SK-N-SH treated with all-trans-retinoic acid at 6 μM for 48 hours (cell line): ENCODE measurements around the gene PEPD.
A peak's percentile ranks its signal among the peaks of the same experiment; 100 is the strongest.

Experiments
- ATAC-seq: fragments of 200-7000 bp; cut with Tn5 transposase; 3 replicates; pipeline ENCODE4 v1.9.1; 2020; ENCODE audit warnings: mild to moderate bottlenecking, moderate library complexity
- ARNTL ChIP-seq: fragments of 450-650 bp; formaldehyde crosslinking; IDR thresholded peaks from 2 replicates; pipeline ENCODE4 v1.5.0; 2020; ENCODE audit warnings: low read depth, mild to moderate bottlenecking, moderate library complexity, borderline replicate concordance
- CREB5 ChIP-seq: fragments of 250-450 bp; sonication (Bioruptor Pico); IDR thresholded peaks from 2 replicates; pipeline ENCODE4 v1.5.1; 2020; ENCODE audit warnings: low read depth, mild to moderate bottlenecking, moderate library complexity
- CSDC2 ChIP-seq: fragments of 250-450 bp; sonication (Bioruptor Pico); IDR thresholded peaks from 2 replicates; pipeline ENCODE4 v1.5.0; 2020; ENCODE audit warnings: mild to moderate bottlenecking, moderate library complexity
- CSRNP3 ChIP-seq: fragments of 250-450 bp; sonication (Bioruptor Pico); IDR thresholded peaks from 2 replicates; pipeline ENCODE4 v1.5.1; 2021; ENCODE audit warnings: mild to moderate bottlenecking, moderate library complexity
- ESRRG ChIP-seq: fragments of 250-450 bp; sonication (Bioruptor Pico); IDR thresholded peaks from 2 replicates; pipeline ENCODE4 v1.6.1; 2021; ENCODE audit warnings: mild to moderate bottlenecking
- ISL1 ChIP-seq: fragments of 250-450 bp; sonication (Bioruptor Pico); IDR thresholded peaks from 2 replicates; pipeline ENCODE4 v2.1.2; 2022; ENCODE audit warnings: mild to moderate bottlenecking, moderate library complexity
- OSR1 ChIP-seq: fragments of 250-450 bp; sonication (Bioruptor Pico); IDR thresholded peaks from 2 replicates; pipeline ENCODE4 v1.8.0; 2022; ENCODE audit warnings: moderate library complexity, mild to moderate bottlenecking, inconsistent platforms
- PATZ1 ChIP-seq: fragments of 250-450 bp; sonication (Bioruptor Pico); IDR thresholded peaks from 2 replicates; pipeline ENCODE4 v1.8.0; 2020; ENCODE audit warnings: mild to moderate bottlenecking, moderate library complexity, borderline replicate concordance
- POU6F1 ChIP-seq: fragments of 250-450 bp; sonication (Bioruptor Pico); IDR thresholded peaks from 2 replicates; pipeline ENCODE4 v1.8.0; 2021; ENCODE audit warnings: low read depth, mild to moderate bottlenecking, moderate library complexity, borderline replicate concordance
- PPARA ChIP-seq: fragments of 250-450 bp; sonication (Bioruptor Pico); IDR thresholded peaks from 2 replicates; pipeline ENCODE4 v1.5.0; 2020; ENCODE audit warnings: mild to moderate bottlenecking, borderline replicate concordance
- SNAI2 ChIP-seq: fragments of 250-450 bp; sonication (Bioruptor Pico); IDR thresholded peaks from 2 replicates; pipeline ENCODE4 v1.5.0; 2020; ENCODE audit warnings: mild to moderate bottlenecking, moderate library complexity
- TCF4 ChIP-seq: fragments of 250-450 bp; sonication (Bioruptor Pico); IDR thresholded peaks from 2 replicates; pipeline ENCODE4 v1.8.0; 2021; ENCODE audit warnings: mild to moderate bottlenecking, moderate library complexity, borderline replicate concordance
- TOX ChIP-seq: fragments of 250-450 bp; sonication (Bioruptor Pico); IDR thresholded peaks from 2 replicates; pipeline ENCODE4 v1.8.0; 2021; ENCODE audit warnings: mild to moderate bottlenecking, moderate library complexity, borderline replicate concordance
- TSHZ2 ChIP-seq: fragments of 250-450 bp; sonication (Bioruptor Pico); IDR thresholded peaks from 2 replicates; pipeline ENCODE4 v1.5.0; 2020; ENCODE audit warnings: mild to moderate bottlenecking, moderate library complexity
- ZFP3 ChIP-seq: fragments of 250-450 bp; sonication (Bioruptor Pico); IDR thresholded peaks from 2 replicates; pipeline ENCODE4 v1.5.0; 2020; ENCODE audit warnings: mild to moderate bottlenecking, moderate library complexity
- ZFP30 ChIP-seq: fragments of 450-650 bp; formaldehyde crosslinking; IDR thresholded peaks from 2 replicates; pipeline ENCODE4 v1.5.0; 2022; ENCODE audit warnings: mild to moderate bottlenecking, moderate library complexity
- ZNF565 ChIP-seq: fragments of 450-650 bp; formaldehyde crosslinking; conservative IDR thresholded peaks from 2 replicates; pipeline ENCODE4 v1.5.0; 2020; ENCODE audit warnings: low read depth, mild to moderate bottlenecking, moderate library complexity
- ZNF70 ChIP-seq: fragments of 450-650 bp; formaldehyde crosslinking; IDR thresholded peaks from 2 replicates; pipeline ENCODE4 v1.5.0; 2020; ENCODE audit warnings: mild to moderate bottlenecking, moderate library complexity
- ZNF8 ChIP-seq: fragments of 450-650 bp; formaldehyde crosslinking; IDR thresholded peaks from 2 replicates; pipeline ENCODE4 v1.5.0; 2020; ENCODE audit warnings: mild to moderate bottlenecking, moderate library complexity

PEPD gene

GRCh38 chr19:33350538-33351309 lies 170.9 kb downstream of the PEPD start:
- ATAC-seq: no peak
- TF ChIP-seq PPARA (CRISPR knock-in tag) (no peak), CREB5 (CRISPR knock-in tag) (no peak), CSRNP3 (no peak), OSR1 (no peak), TOX (CRISPR knock-in tag) (no peak), ZFP3 (CRISPR knock-in tag) (no peak), TSHZ2 (CRISPR knock-in tag) (no peak), TCF4 (CRISPR knock-in tag) (no peak), ARNTL (CRISPR knock-in tag) (no peak)
- TF ChIP-seq, all 23 proteins: peak for 0

- ATAC-seq: no peak
- TF ChIP-seq ZNF70 (CRISPR knock-in tag) (no peak), SNAI2 (CRISPR knock-in tag) (no peak), PPARA (CRISPR knock-in tag) (no peak), ZFP30 (CRISPR knock-in tag) (no peak), ESRRG (CRISPR knock-in tag) (no peak), POU6F1 (no peak), PATZ1 (CRISPR knock-in tag) (no peak), ZNF8 (CRISPR knock-in tag) (no peak), ZNF565 (CRISPR knock-in tag) (no peak)
These were observed 172.0 kb downstream of the PEPD start for GRCh38 chr19:33349319-33350289.

- peak; percentile 40; the same call in 2 of the 3 replicates for ATAC-seq
- TF ChIP-seq POU6F1: no peak
- TF ChIP-seq ZFP30 (CRISPR knock-in tag): no peak
- TF ChIP-seq PATZ1 (CRISPR knock-in tag): no peak
- TF ChIP-seq TOX (CRISPR knock-in tag): no peak
- no peak for TF ChIP-seq CSRNP3
- no peak for TF ChIP-seq CSDC2 (CRISPR knock-in tag)
- no peak for TF ChIP-seq ISL1
- TF ChIP-seq ARNTL (CRISPR knock-in tag): no peak
- no peak for TF ChIP-seq OSR1
These were observed 173.1 kb downstream of the PEPD start for GRCh38 chr19:33348301-33349010.
